Activated T-helper 2 cell treated with anti-CD3 and anti-CD28 coated beads, Interferon-gamma antibody, Interleukin-2, Interleukin-4, amounts not matched to agents 10 μg/mL and 5 μg/mL and 100 μg/mL, durations not matched to agents 14 hours and 24 hours and 36 hours (primary cell): Measurements from ENCODE around the gene PIGP. TPM values are rescaled to one million over a fixed set of nuclear protein-coding genes. Genes with fewer than 3 reads are reported as not detected.
"Not testable (repeated sequence)": the region's sequence is repeated elsewhere in the genome, so short reads cannot be mapped to it uniquely, and the experiment has no call there.

Experiments used
- DNase-seq: peaks from one replicate; pipeline ENCODE4 v3.0.0; 2021; ENCODE audit warnings: low spot score
- H3K27ac Mint-ChIP-seq: one replicate; pipeline ENCODE4 v1.8.0; 2021; ENCODE audit warnings: mixed read lengths
- H3K27me3 Mint-ChIP-seq: one replicate; pipeline ENCODE4 v1.8.0; 2021; ENCODE audit warnings: low read depth, mixed read lengths
- H3K36me3 Mint-ChIP-seq: one replicate; pipeline ENCODE4 v1.8.0; 2021; ENCODE audit warnings: low read depth, mixed read lengths
- H3K4me1 Mint-ChIP-seq: one replicate; pipeline ENCODE4 v1.8.0; 2021; ENCODE audit warnings: low read depth, mixed read lengths
- H3K4me3 Mint-ChIP-seq: one replicate; pipeline ENCODE4 v1.8.0; 2021; ENCODE audit warnings: low read depth, mild to moderate bottlenecking, moderate library complexity, mixed read lengths
- H3K9me3 Mint-ChIP-seq: one replicate; pipeline ENCODE4 v1.8.0; 2021; ENCODE audit warnings: mixed read lengths
- intact Hi-C: fragments of 100-400 bp; cut with micrococcal nuclease; formaldehyde crosslinking; loops from one replicate; pipeline ENCODE4 v1.15.1; 2023
- total RNA-seq: library from RNA; stranded (reverse); gene quantifications from 2 replicates; pipeline ENCODE4 v1.2.3, GENCODE V29; 2022

PIGP gene
- total RNA-seq, 1 donor from 2014 or later: 23.7 TPM

DNA sequence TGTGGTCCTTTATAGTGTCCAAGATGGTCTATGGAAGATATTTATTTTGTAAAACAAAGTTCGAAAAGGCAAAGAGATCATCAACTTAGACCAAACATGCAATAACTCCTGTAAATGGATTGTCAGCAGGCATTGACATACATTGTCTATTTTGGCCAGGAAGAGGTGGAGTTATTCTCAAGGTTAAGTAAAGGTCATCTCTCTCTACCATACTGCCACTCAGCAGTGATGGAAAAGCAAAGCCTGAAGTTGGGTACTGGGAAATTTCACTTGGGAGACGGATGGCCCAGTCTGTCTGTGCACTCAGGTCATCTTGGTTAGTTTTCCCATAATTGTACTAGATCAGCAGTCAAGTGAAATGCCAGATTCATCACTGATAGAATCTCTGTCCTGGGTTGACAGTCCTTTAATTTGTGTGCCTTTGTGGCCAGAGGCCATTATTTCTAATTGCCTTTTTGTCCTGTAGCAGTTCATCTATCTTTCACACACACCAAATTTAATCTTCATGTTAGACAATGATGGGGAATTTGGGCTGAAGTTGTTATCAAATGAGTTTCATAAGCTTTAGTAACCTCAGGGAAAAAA, 17.5 kb downstream of the PIGP start:
- peaks cover 10% of the 10 kb centered on the region for H3K27me3 Mint-ChIP-seq
- no peaks in the 10 kb centered on the region for H3K9me3 Mint-ChIP-seq
- H3K36me3 Mint-ChIP-seq: no peaks in the 10 kb centered on the region
- no peak overlapping the region for H3K27ac Mint-ChIP-seq
- no peaks in the 10 kb centered on the region for H3K4me1 Mint-ChIP-seq
- intact Hi-C loops: no loop called here
- H3K4me3 Mint-ChIP-seq: no peak overlapping the region
- DNase-seq: no peak

DNA sequence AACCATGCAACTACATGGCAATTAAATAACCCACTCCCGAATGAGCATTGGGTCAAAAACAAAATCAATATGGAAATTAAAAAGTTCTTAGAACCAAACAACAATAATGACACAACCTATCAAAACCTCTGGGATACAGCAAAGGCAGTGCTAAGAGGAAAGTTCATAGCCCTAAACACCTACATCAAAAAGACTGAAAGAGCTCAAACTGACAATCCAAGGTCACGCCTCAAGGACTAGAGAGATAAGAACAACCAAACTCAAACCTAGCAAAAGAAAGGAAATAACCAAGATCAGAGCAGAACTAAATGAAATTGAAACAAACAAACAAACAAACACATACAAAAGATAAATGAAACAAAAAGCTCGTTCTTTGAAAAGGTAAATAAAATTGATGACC, 23.1 kb downstream of the PIGP start:
- H3K27ac Mint-ChIP-seq, H3K9me3 Mint-ChIP-seq, H3K4me1 Mint-ChIP-seq, DNase-seq, intact Hi-C loops, H3K36me3 Mint-ChIP-seq, H3K4me3 Mint-ChIP-seq: not testable (repeated sequence)
- H3K27me3 Mint-ChIP-seq: peaks cover 26% of the 10 kb centered on the region

DNA sequence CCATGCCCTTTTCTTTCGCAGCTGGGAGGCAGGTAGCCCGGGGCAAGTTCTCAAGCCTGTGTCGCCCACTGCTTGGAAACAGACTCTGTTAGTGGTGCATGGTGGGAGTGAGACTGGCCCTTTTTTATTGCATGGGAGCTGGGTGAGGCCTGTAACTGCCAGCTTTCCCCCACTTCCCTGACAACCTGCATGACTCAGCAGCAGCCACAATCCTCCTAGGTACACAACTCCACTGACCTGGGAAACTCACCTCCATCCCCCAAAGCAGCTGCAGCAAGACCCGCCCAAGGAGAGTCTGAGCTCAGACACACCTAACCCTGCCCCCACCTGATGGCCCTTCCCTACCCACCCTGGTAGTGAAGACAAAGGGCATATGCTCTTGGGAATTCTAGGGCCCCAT, 25.8 kb downstream of the PIGP start:
- no peak overlapping the region for H3K4me3 Mint-ChIP-seq
- H3K27ac Mint-ChIP-seq: no peak overlapping the region
- peaks cover 9% of the 10 kb centered on the region for H3K4me1 Mint-ChIP-seq
- peaks cover 23% of the 10 kb centered on the region for H3K27me3 Mint-ChIP-seq
- DNase-seq: no peak
- no peaks in the 10 kb centered on the region for H3K9me3 Mint-ChIP-seq
- H3K36me3 Mint-ChIP-seq: no peaks in the 10 kb centered on the region
- intact Hi-C loops: no loop called here

DNA sequence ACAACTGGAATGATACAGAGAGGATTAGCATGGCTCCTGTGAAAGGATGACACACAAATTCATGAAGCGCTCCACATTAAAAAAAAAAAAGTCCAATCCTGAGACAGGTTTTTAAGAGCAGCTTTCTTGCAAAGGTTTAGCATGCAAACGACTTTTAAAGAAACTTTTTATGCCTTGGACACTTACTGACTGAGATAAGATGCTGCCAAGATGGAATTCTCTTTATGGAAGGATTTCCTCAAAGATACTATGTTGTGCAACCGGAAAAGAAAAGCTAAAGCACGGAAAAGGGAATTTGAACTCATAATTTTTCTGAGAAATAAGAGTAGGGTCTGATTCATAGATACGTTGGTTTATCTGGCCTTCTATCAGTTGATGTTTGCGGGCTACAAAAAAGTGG, 27.3 kb downstream of the PIGP start:
- no peak for DNase-seq
- no peaks in the 10 kb centered on the region for H3K9me3 Mint-ChIP-seq
- intact Hi-C loops: no loop called here
- peaks cover 9% of the 10 kb centered on the region for H3K4me1 Mint-ChIP-seq
- no peak overlapping the region for H3K4me3 Mint-ChIP-seq
- no peak overlapping the region for H3K27ac Mint-ChIP-seq
- H3K36me3 Mint-ChIP-seq: no peaks in the 10 kb centered on the region
- H3K27me3 Mint-ChIP-seq: peaks cover 23% of the 10 kb centered on the region

DNA sequence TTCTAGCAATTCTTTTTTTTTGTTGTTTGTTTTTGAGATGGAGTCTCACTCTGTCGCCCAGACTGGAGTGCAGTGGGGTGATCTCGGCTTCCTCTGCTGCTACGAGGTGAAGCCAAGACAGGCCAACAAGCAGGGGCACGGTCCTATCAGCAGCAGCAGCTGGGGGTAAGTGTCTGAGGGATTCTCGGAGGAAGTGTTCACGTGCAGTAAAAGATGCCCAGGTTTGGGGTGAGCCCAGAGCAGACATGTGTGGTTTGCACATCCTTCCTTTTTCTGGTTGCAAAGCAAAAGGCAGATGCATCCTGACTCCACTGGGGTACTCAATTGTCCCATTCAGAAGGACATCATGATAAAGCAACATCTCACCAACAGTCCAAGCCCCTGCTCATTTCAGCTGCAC, 27.7 kb downstream of the PIGP start:
- Mint-ChIP-seq H3K4me1 (peaks cover 9% of the 10 kb centered on the region), H3K27ac (no peak overlapping the region), H3K36me3 (no peaks in the 10 kb centered on the region), H3K4me3 (no peak overlapping the region), H3K27me3 (peaks cover 23% of the 10 kb centered on the region), H3K9me3 (no peaks in the 10 kb centered on the region)
- intact Hi-C loops: no loop called here
- no peak for DNase-seq

DNA sequence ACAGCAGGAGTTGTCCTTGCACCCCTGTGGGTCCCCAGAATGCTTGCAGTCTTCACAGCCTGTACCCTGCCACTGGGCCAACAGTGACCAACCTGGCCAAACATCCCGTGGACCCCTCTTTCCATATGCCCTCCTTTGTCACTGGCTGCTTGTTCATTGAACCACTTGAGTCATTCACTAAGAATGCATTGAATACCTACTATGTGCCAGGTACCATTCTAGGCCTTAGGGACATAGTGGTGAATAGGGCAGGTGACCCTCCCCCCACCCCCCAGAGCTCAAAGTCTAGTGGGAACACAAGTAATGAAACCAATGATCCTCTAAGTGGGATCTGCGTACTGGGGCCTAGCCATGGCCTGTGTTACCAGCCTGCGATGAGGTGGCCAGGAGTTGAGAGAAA, 28.2 kb downstream of the PIGP start:
- Mint-ChIP-seq H3K4me3 (no peak overlapping the region), H3K27me3 (peaks cover 20% of the 10 kb centered on the region), H3K27ac (no peak overlapping the region), H3K9me3 (no peaks in the 10 kb centered on the region), H3K36me3 (no peaks in the 10 kb centered on the region), H3K4me1 (peaks cover 9% of the 10 kb centered on the region)
- DNase-seq: no peak
- intact Hi-C loops: no loop called here

DNA sequence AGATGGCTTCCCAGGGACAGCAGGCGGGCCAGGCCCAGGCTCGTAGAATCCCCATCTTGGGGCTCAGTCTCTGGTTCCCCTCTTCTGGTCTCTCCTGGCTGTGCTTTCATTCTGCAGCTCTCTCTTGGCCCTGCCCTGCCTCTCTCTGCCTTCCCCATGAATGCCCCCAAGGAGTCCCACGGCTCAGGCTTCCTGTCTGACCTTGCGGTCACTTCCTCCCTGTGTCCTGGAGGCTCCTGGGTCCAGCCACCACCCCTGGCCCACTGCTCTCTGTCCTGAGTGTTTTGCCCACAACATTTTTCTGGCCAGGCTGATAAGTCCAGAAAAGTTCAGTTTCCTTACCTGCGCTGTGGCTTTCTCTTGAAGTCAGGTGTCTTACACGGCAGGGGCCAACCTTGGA, 29.1 kb downstream of the PIGP start:
- peaks cover 14% of the 10 kb centered on the region for H3K27me3 Mint-ChIP-seq
- H3K4me3 Mint-ChIP-seq: no peak overlapping the region
- H3K4me1 Mint-ChIP-seq: peaks cover 9% of the 10 kb centered on the region
- intact Hi-C loops: no loop called here
- DNase-seq: no peak
- no peaks in the 10 kb centered on the region for H3K36me3 Mint-ChIP-seq
- no peak overlapping the region for H3K27ac Mint-ChIP-seq
- no peaks in the 10 kb centered on the region for H3K9me3 Mint-ChIP-seq

DNA sequence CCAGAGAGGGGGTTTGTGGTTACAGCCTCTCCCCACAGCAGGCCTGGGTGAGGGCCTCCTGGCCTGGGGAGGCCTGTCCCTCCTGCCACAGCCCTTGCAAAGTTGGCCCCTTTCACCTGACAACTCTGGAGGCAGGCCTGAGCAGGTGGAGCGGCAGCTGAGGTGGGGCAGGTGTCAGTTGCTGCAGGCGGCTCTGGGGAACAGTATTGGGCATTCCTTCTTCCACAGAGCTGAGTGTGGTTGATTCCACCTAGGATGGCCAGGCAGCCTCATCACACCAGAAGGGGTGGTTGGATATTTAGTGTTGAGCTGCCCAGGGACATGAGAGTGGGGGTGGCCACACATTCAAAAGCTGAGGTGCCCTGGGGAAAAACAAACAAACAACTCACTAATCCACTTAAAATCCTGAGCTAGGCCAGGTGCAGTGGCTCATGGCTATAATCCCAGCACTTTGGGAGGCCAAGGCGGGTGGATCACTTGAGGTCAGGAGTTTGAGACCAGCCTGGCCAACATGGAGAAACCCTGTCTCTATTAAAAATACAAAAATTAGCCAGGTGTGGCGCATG, 31.1 kb downstream of the PIGP start:
- H3K27me3 Mint-ChIP-seq: peaks cover 2% of the 10 kb centered on the region
- H3K27ac Mint-ChIP-seq: no peak overlapping the region
- H3K4me1 Mint-ChIP-seq: peaks cover 9% of the 10 kb centered on the region
- no peaks in the 10 kb centered on the region for H3K9me3 Mint-ChIP-seq
- DNase-seq: no peak
- H3K4me3 Mint-ChIP-seq: no peak overlapping the region
- intact Hi-C loops: no loop called here
- H3K36me3 Mint-ChIP-seq: no peaks in the 10 kb centered on the region

DNA sequence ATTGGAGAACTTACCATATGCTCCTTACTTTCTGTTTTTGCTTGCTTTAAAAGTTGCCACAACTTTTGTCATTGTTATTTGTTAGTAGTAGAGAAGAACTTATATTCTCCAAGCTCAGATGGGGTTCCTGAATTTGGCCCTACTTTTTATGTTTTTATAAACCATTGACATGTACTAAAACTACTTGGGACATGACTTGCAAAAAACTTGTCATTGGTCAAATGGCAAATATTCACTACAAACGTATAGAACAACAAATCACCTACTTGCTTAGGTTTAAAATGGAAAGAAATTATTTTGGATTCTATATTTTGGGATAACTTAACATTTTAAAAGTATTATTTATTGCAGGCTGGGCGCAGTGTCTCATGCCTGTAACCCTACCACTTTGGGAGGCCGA, 32.7 kb downstream of the PIGP start:
- Mint-ChIP-seq H3K27me3 (peaks cover 2% of the 10 kb centered on the region), H3K4me1 (peaks cover 5% of the 10 kb centered on the region), H3K4me3 (no peak overlapping the region), H3K27ac (no peak overlapping the region), H3K36me3 (no peaks in the 10 kb centered on the region), H3K9me3 (no peaks in the 10 kb centered on the region)
- no peak for DNase-seq
- intact Hi-C loops: no loop called here

DNA sequence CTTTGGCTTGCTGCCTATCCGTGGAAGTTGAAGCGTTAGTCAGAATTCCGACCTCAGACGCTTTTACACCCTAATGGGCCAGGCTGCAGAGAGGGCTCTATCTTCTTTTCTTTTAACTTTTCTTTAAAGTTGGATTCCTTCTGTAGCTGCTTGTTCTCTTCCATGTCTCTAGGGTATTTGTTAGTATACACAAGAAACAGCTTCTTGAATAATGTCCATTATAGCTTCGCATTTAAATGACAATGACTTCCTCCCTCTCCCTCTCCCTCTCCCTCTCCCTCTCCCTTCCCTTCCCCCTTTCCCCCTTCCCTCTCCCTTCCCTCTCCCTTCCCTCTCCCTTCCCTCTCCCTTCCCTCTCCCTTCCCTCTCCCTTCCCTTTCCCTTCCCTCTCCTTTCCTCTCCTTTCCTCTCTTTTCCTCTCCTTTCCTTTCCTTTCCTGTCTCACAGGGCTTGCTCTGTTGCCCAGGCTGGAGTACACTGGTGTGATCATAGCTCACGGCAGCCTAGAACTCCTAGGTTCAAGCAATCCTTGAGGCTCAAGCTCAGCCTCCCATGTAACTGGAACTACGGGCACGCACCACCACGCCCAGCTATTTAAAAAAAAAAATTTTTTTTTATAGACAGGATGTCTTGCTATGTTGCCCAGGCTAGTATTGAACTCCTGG, 33.3 kb downstream of the PIGP start:
- H3K9me3 Mint-ChIP-seq: no peaks in the 10 kb centered on the region
- no peak overlapping the region for H3K27ac Mint-ChIP-seq
- intact Hi-C loops: no loop called here
- no peak for DNase-seq
- H3K4me3 Mint-ChIP-seq: no peak overlapping the region
- H3K27me3 Mint-ChIP-seq: peaks cover 4% of the 10 kb centered on the region
- H3K36me3 Mint-ChIP-seq: no peaks in the 10 kb centered on the region
- no peaks in the 10 kb centered on the region for H3K4me1 Mint-ChIP-seq

DNA sequence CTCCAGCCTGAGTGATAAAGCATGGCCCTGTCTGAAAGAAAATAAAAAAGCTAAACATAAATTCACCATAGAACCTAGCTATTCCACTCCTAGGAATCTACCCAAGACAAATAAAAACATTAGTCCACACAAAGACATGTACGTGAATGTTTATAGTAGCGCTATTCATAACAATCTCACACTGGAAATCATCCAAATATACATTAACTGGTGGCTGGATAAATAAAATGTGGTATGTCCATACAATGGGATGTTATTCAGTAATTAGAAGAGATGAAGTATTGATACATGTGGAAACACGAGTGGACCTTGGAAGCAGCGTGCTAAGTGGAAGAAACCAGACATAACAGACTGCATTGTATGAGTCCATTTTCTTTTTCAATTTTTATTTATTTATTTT, 36.7 kb downstream of the PIGP start:
- no peaks in the 10 kb centered on the region for H3K9me3 Mint-ChIP-seq
- no peak overlapping the region for H3K27ac Mint-ChIP-seq
- H3K4me3 Mint-ChIP-seq: no peak overlapping the region
- peaks cover 2% of the 10 kb centered on the region for H3K4me1 Mint-ChIP-seq
- DNase-seq: no peak
- H3K36me3 Mint-ChIP-seq: no peaks in the 10 kb centered on the region
- intact Hi-C loops: no loop called here
- H3K27me3 Mint-ChIP-seq: peaks cover 9% of the 10 kb centered on the region

DNA sequence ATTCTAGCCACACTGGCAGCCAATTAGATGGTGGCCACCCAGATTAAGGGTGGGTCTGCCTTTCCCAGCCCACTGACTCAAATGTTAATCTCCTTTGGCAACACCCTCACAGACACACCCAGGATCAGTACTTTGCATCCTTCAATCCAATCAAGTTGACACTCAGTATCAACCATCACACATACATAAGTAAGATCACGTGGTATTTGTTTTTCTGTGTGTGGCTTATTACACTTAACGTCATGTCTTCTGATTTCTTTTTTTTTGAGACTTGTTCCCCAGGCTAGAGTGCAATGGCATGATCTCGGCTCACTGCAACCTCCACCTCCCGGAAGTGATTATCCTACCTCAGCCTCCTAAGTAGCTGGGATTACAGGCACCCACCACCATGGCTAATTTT, 38.5 kb downstream of the PIGP start:
- H3K27me3 Mint-ChIP-seq, H3K27ac Mint-ChIP-seq, H3K4me1 Mint-ChIP-seq, intact Hi-C loops, H3K9me3 Mint-ChIP-seq, DNase-seq, H3K4me3 Mint-ChIP-seq, H3K36me3 Mint-ChIP-seq: not testable (repeated sequence)

DNA sequence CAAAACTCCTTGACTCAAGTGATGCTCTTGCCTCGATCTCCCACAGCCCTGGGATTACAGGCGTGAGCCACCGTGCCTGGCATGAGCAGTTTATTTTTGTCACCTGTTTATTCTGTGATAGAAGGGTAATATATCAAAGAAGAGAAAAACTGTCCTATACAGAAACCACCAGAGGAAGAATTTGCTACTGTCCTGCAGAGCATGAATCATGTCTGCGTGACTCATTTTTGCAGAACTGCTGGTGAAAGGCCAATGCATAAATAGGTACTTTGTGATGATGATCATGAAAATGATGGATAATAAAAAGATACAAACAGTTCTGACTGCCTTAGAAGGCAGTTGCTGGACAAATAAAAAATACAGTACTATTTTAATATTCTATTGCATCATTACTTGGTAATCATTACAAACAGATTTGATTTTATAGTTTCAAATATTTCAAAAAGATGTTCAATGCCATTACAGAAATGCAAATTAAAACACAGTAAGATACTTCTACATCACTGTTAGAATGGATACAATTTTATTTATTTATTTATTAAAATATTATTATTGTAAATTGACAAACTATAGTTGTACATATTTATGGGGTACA, 39.9 kb downstream of the PIGP start:
- intact Hi-C loops: no loop called here
- Mint-ChIP-seq H3K27ac (no peak overlapping the region), H3K4me1 (peaks cover 2% of the 10 kb centered on the region), H3K36me3 (no peaks in the 10 kb centered on the region), H3K9me3 (no peaks in the 10 kb centered on the region), H3K27me3 (peaks cover 7% of the 10 kb centered on the region), H3K4me3 (no peak overlapping the region)
- no peak for DNase-seq
